Measurements from ENCODE around the gene PHF10. TPM values are rescaled to one million over a fixed set of nuclear protein-coding genes. Genes with fewer than 3 reads are reported as not detected.

The PHF10 gene
- polyA plus RNA-seq, 1 of the 3 experiments (the other 2 are of a cell fraction), result 23.5 TPM

DNA sequence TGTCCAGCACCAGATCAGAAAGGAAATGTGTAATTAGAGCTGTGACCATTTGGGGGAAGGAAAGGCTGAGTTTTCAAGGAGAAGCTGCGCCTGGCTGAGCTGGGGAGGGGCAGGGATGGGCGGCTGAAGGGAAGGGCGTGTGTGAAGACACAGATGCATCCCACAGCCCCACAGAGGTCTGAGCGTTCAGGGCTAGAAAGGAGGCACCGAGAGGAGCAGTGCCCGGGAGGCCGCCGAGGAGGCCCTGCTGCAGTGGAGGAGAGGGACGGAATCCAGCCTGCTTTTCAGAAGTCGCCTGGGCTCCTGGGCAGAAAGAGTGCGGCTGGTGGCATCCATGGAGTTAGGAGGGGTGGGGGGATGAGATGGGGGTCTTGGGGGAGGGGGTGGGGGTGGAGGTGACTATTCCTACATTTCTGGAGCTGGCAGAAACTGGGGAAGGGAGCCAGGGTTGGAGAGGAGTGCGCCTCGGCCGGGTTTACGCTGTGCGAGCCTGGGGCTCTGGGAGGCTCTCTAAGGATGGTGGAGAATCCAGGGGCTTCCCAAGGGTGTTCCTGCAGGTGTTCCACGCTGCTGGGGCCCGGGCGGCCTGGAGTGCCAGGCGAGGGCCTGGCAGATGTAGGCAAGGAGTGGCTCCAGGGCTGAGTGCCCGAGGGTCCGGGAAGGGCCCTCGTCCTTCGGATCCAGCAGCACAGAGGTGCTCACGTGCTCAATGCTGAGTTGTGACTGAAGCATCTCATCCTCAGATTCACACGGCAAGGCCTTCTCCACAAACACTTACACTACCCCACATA is 64.3 kb downstream of the PHF10 start:
- H3K9me2 ChIP-seq, result no peaks in the 10 kb centered on the region
- H3K9ac ChIP-seq, result no peak overlapping the region
- no peaks in the 10 kb centered on the region for H3K9me3 ChIP-seq
- no peak overlapping the region for H2AFZ ChIP-seq (ENCODE audit: low read depth)
- DNase-seq, result no peak
- no peak overlapping the region for H3K27ac ChIP-seq (ENCODE audit: low read depth in 2 of 2, low read length in 1 of 2)
- no peaks in the 10 kb centered on the region for H4K20me1 ChIP-seq (ENCODE audit: insufficient read depth)
- H3K4me2 ChIP-seq, result no peak overlapping the region
- H3F3A ChIP-seq (replicated peaks; ENCODE audit: insufficient read depth), result no peaks in the 10 kb centered on the region
- 95% methylated on average over 23 of the region's 26 CpGs for WGBS (ENCODE audit: low lambda C conversion rate)
- no peaks in the 10 kb centered on the region for H3K4me1 ChIP-seq (ENCODE audit: control insufficient read depth in 1 of 2, insufficient read depth in 2 of 2, low read depth in 1 of 2, low read length in 1 of 2)
- TF ChIP-seq JUND (IDR thresholded peaks at IDR 0.05), result no peak
- TF ChIP-seq, protein P1, sequence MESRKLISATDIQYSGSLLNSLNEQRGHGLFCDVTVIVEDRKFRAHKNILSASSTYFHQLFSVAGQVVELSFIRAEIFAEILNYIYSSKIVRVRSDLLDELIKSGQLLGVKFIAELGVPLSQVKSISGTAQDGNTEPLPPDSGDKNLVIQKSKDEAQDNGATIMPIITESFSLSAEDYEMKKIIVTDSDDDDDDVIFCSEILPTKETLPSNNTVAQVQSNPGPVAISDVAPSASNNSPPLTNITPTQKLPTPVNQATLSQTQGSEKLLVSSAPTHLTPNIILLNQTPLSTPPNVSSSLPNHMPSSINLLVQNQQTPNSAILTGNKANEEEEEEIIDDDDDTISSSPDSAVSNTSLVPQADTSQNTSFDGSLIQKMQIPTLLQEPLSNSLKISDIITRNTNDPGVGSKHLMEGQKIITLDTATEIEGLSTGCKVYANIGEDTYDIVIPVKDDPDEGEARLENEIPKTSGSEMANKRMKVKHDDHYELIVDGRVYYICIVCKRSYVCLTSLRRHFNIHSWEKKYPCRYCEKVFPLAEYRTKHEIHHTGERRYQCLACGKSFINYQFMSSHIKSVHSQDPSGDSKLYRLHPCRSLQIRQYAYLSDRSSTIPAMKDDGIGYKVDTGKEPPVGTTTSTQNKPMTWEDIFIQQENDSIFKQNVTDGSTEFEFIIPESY (IDR thresholded peaks at IDR 0.05; ENCODE audit: borderline replicate concordance, low read depth), result no peak
- no peak for TF ChIP-seq TEAD4 (IDR thresholded peaks at IDR 0.05; ENCODE audit: borderline replicate concordance, insufficient read depth)
- TF ChIP-seq PBX3 (IDR thresholded peaks at IDR 0.05), result no peak
- TF ChIP-seq POLR2AphosphoS5 (IDR thresholded peaks at IDR 0.05; ENCODE audit: low read depth, low read length), result no peak
- no peak for TF ChIP-seq IRF3 (IDR thresholded peaks at IDR 0.05; ENCODE audit: low read depth, low read length)
- TF ChIP-seq GATA2 (CRISPR knock-in tag; IDR thresholded peaks at IDR 0.05), result no peak
- no peak for TF ChIP-seq SIN3A (IDR thresholded peaks at IDR 0.05; ENCODE audit: borderline replicate concordance, low read depth, low read length)
- no peak for TF ChIP-seq EP300 (IDR thresholded peaks at IDR 0.05; ENCODE audit: borderline replicate concordance in 1 of 2, low read depth in 1 of 2, low read length in 1 of 2)
- no peak for TF ChIP-seq FOXJ3 (CRISPR knock-in tag; IDR thresholded peaks at IDR 0.05)
- TF ChIP-seq REST (IDR thresholded peaks at IDR 0.05; ENCODE audit: low read depth, low read length), result no peak
- TF ChIP-seq, protein P2, sequence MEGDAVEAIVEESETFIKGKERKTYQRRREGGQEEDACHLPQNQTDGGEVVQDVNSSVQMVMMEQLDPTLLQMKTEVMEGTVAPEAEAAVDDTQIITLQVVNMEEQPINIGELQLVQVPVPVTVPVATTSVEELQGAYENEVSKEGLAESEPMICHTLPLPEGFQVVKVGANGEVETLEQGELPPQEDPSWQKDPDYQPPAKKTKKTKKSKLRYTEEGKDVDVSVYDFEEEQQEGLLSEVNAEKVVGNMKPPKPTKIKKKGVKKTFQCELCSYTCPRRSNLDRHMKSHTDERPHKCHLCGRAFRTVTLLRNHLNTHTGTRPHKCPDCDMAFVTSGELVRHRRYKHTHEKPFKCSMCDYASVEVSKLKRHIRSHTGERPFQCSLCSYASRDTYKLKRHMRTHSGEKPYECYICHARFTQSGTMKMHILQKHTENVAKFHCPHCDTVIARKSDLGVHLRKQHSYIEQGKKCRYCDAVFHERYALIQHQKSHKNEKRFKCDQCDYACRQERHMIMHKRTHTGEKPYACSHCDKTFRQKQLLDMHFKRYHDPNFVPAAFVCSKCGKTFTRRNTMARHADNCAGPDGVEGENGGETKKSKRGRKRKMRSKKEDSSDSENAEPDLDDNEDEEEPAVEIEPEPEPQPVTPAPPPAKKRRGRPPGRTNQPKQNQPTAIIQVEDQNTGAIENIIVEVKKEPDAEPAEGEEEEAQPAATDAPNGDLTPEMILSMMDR (IDR thresholded peaks at IDR 0.05), result no peak
- TF ChIP-seq CHD2 (IDR thresholded peaks at IDR 0.05; ENCODE audit: low read length, partially characterized antibody), result no peak
- no peak for TF ChIP-seq YY1 (IDR thresholded peaks at IDR 0.05; ENCODE audit: low read depth)
- no peak overlapping the region for H3K4me3 ChIP-seq (ENCODE audit: low read depth in 2 of 2, low read length in 1 of 2)
- H3K79me2 ChIP-seq (ENCODE audit: insufficient read depth), result no peaks in the 10 kb centered on the region
- CTCF ChIA-PET, result no interaction called here
- POLR2A ChIA-PET, result no interaction called here
- no peaks in the 10 kb centered on the region for H3K27me3 ChIP-seq (ENCODE audit: insufficient read depth)
- peaks cover 5 to 61% of the 10 kb centered on the region in 2 experiments for H3K36me3 ChIP-seq (replicated peaks in 1 of 2; ENCODE audit: control insufficient read depth in 1 of 2, insufficient read depth in 2 of 2, low read length in 1 of 2)

Data from SK-N-SH (cell line).